ENCODE measurements around the gene TGM4.
A peak's percentile ranks its signal among the peaks of the same experiment; 100 is the strongest.
"Not testable (repeated sequence)": the region's sequence is repeated elsewhere in the genome, so short reads cannot be mapped to it uniquely, and the experiment has no call there.

TGM4 gene

DNA sequence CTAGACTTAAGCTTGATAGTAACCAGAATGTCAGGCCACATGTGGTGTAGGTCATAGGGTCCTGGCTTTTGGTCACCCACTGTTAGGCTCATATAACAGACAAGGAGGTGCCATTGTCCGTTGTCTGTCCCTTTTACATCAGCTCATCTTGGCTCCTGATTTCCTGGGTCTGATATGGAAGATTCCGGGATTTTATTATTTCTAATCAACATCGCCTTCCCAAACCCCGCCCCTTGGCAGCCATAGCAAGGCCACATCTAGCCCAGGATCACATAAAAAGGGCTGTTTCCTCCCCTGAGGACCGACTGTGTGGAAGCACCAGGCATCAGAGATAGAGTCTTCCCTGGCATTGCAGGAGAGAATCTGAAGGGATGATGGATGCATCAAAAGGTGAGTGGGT, at the start of gene TGM4:
Gene TGM4, plus strand, starts transcription at position 301 of the 400 bp plus-strand sequence. Its CDS starts 71 bp downstream, at position 372.
- no peak for DNase-seq

DNA sequence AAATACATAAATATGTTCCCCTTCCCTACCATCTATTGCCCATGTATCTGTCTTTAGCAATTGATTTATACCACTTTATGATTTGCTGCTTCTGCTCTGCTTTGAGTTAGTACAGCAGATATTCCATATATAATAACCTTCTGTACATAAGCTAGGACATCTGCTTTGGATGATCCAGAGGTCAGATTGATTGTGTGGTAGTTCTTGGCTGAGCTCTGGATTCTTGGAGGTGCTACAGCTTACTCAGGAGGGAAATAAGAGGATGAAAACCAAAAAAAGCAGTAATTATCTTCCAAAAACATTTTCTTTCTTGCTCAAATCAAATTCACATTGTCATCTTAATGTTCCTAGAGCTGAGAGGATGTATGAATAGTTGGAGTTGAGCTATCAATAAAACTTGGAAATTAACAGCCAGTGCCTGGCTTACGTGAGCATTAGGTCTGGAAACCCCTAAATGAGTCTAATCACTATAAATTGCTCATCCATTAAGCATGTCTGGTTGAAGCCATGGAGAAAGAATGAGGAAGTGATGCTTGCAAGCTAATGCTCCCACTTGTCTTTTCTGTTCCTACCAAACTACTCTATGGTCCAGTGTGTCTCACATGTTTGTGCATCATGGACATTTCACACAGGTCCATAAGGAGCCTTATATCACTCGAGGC, 49.0 kb upstream of the TGM4 start:
- no peak for DNase-seq

DNA sequence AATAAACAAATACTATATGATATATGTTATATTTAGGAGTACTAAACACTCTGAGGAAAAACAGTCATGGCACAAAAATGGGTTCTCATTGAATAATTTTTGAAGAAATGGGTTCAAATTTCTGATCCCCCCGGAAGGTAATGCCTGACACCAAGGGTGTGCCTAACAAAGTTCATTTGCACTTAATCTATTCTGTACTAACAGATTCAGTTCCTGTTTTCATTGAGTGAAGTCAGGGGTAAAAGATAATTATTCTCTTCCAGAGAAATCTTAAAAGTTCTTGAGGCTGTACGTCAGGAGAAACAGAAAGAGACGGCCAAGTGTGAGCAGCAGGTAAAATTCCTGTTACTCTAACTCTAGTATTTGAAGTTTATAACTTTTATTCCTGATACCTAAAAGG, 47.2 kb upstream of the TGM4 start:
- no peak for DNase-seq

DNA sequence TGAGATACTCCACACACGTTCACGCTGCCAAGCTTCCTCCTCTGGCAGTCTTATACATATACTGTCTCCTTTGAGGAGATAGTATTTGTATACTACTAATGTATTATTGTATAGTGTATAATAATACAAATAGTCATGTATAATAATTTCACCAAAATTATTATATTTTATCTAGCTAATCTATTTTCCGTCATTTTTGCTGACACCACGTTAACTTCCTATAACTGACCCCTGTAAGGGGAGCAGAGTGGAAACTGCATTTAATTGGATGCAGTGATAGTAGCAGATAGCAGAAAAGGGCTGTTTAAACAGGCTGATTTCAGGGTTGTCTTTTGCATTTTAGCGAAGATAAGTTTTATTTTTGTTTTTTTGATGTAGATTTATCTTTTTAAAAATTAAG, 43.2 kb upstream of the TGM4 start:
- DNase-seq = no peak

DNA sequence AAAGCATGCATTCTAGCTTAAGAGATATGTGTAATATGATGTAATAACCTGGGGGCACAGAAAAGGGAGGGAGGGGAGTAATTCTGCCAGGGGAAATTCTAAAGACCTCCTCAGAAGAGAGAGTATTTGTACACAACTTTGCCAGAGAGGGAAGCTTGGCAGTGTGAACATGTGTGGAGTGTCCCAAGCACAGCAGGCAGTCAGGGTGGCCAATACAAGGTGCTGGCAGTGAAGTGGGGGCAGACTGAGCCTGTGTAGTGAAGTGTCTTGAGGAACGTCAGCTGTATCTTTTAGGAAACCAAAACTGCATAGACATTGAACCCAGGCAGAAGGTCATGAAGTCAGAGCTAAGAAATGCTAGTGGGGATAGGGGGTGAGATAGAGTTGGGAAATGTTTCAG, 42.4 kb upstream of the TGM4 start:
- no peak for DNase-seq

DNA sequence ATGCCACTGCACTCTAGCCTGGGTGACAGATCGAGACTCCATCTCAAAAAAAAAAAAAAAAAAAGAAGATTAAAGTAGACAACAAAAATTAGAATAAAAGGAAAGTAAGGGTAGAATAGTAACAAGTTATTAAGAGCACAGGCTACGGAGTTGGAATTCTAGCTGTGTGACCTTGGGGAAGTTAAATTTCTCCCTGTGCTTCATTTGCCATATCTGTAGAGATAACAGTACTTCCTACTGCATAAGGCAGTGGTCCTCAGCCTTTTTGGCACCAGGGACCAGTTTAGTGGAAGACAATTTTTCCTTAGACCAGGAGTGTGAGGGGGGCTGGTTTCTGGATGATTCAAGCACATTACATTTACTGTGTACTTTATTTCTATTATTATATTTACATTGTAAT, 41.4 kb upstream of the TGM4 start:
- no peak for DNase-seq

DNA sequence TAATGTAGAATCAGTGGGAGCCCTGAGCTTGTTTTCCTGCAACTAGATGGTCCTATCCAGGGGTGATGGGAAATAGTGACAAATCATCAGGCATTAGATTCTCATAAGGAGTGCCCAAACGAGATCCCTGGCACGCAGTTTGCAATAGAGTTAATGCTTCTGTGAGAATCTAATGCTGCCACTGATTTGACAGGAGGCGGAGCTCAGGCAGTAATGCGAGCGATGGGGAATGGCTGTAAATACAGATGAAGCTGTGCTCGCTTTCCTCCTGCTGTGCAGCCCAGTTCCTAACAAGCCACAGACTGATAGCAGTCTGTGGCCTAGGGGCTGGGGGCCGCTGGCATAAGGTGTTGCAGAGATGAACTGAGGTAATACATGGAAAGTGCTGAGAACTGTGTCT, 41.0 kb upstream of the TGM4 start:
- no peak for DNase-seq

DNA sequence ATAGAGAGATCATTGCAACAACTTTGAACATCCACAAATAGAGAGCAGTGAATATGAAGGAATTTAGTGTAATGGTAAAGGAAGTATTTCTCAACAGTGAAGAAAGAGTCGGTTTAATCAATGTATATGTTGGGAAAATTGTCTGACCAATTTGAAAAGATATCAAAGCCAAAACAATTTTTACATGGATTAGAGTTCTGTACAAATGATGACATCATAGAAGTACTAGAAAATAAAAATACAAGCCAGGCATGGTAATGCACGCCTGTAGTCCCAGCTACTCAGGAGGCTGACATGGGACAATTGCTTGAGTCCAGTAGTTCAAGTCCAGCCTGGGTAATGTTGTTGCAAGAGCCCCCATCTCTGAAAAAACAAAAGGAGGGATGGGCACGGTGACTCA, 38.7 kb upstream of the TGM4 start:
- no peak for DNase-seq

DNA sequence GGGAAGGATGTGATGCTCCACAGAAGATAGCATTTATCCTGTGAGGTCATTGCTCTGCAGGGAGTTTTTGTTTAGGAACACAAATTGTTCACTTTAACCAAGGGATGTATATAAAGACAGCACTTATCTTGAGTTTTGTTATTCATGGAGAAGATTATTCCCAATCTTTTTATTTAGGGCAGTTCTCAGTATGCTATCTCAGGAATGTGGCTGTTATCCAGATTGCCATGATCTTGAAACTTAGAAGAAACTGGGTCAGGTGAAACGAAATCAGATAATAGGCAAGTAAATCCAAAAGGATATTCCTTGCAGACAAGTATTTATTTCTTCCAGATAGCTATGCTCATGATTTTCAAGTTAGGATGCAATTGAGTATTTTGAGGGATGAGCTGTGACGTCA, 32.0 kb upstream of the TGM4 start:
- DNase-seq = no peak

DNA sequence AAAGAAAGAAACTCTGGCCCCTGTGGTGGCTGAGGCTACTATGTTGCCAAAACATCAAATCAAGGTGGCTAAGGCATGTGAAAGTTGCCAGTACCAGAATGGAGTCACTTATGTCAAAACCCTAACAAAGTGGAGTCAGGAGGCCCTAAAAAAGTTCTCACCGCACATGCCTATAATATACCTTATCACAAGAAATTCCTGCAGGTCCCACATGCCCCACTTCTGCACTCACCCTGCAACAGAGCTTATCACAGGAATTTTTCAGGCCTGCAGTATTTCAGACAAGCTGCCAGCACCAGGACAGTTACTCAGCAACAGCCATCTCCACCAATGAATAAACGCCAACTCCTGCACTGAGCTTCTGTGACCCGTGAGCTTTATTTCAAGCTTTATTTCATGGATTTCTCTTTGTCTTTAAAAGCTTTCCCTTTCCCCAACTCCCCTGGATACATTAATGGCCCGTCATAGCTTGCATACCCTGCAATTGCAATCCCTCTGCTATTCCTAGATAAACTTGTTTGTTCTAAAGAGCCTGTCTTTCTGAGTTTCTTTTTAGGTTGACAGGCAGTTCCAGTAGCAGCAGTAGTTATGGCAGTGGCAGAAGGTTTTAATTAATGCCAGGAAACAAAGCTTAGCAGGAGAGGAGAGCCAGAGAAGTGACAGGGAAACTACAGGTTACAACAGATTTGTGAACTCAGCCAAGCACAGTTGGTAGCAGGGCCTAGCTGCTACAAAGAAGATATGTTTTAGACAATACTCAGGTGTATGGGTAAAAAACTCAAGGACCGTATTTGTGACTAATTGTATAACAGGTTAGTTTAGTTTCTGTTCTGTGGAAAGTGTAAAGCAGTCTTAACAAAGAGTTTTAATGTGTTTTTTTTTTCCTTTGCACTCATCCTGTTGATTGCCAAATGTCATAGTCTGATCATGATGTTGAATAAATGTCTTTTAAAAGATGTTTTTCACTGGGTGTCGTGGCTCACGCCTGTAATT, 28.6 kb upstream of the TGM4 start:
- no peak for DNase-seq

DNA sequence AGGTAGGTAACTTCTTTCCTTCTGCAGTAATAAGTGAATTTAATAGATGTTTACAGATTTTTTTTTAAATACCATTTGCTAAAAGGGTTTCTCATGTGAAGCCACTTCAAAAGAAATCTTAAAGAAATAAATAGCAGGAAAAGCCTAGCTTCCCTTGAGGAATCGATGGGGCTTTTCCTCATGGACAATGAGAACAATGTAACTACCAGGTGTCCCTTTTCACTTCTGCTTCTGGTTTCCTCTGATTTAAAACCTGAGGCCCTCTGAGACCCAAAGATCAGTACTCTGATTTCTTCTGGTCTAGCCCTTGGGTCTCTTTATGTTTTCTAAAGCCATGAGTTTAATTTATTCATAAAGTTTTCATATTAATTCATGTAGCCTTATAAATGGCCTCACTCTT, 25.8 kb upstream of the TGM4 start:
- no peak for DNase-seq

DNA sequence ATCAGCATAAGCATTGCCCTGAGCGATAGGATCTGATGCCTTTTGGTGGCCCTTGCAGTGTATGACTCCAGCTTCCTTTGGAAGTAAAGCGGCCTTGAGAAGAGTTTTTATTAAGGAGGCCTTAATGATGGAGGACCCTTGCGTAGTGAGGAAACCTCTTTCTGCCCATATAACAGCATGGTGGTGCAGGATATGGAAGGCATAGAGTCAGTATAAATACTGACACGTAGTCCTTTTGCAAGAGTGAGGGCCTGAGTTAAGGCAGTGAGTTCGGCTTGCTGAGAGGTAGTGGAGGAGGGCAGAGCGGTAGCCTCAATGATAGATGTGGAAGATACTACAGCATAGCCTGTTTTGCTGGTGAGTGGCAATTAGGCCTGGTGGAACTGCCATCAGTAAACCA, 17.7 kb upstream of the TGM4 start:
- DNase-seq = not testable (repeated sequence)

DNA sequence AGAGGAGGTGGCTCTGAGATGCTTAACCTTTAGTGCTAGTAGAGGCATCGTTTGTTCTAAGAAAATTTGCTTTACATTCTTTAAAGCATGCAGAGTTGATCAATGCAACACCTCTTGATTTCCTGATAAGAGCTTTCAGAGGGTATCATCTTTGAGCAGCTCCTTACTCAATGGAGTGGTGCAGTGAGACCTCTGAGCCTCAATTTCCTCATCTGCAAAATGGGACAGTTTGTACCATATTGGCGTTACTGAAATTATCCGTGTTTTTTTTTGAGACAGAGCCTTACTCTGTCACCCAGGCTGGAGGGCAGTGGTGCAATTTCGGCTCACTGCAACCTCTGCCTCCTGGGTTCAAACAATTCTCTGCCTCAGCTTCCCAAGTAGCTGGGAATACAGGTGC, 14.3 kb upstream of the TGM4 start:
- DNase-seq = no peak

DNA sequence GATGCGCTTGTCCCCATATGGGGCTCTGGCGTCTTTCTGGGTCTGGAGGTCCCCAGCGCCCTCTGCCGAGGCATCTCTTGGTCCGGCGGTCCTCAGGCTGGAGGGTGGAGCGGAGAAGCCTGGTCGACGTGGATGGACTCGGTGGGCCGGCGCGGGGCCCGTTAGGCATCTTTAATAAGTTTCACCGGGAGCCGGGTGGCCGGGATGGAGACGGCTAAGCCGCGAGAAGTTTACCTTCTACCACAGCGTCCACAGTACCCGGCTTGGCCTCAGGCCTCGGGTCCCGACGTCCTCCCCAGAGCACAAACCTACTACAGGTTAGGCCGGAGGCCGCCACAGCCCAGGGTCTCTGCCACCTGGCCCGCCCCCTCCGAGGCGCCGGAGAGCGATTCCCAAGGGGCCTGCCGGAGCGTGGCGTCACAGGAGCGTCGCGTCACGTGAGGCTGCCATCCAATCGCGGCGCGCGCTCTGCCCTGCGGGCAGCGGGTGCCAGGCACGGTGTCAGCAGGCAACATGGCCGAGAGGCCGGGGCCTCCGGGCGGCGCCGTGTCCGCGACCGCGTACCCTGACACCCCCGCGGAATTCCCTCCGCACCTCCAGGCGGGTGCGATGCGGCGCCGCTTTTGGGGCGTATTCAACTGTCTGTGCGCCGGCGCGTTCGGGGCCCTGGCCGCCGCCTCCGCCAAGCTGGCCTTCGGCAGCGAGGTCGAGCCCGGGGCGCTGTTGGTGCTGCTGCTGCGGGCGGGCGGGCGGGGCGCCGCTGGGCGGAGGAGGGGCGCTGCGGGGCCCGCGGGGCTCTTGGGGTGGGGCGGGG, 12.8 kb upstream of the TGM4 start, which contains the start of gene TMEM42:
Gene TMEM42, plus strand, starts transcription at position 501 of the 814 bp plus-strand sequence. Its CDS starts 13 bp downstream, at position 514.
- peak; percentile 93 for DNase-seq

DNA sequence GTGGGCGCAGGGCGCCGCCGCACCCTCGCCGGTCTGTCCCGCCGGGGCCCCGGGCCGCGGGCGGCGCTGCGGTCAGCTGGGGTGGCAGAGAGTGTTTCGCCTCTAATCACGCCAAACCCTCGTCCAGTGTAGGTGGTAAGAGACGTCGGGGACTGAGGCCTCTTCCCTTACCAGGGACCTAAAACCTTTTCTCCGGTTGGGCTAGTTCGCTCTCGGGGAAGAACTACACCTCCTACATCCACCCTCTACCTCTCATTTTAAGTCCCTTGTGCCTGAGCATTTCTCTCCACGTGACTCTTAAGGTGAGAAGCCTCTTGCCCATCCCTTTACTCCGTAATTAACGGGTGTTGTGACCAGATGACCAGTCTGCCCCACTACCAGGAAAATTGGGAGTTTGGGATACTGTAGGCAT, 12.2 kb upstream of the TGM4 start:
- DNase-seq = no peak

DNA sequence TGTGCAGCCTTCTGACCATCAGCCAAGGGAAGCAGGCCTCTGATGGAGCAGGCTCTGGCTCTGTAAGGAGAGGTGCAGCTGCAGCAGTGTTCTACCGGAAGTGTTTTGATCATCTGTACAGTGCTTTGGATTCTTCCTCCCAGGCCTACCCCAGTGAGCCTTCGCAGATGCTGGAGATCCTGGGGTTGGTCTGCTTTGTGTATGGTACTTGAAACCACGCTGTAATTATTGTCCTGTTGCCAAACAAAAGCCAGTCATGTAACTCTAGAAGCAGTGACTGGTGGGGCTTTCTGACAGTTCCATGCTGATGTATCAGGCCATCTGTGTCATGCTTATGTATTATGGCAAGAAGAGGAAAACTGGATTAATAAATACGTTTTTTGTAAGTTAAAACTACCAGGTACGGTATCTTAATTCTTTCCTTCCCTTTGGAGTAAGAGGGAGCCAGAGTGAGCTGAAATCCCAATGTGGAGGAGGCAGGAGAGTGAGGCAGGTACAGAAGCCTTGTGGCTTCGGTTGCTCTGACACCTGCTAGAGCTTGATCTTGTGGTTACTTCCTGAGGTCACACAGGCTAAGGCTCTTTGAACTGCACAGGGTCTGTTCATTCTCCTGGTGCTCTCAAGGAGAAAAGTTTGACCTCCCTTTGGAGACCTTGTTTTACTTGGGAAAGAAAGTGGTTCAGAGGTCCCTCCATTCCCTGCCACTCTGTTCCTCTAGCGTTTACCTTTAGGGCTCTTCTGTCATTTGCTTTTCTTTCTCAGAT, 9.0 kb upstream of the TGM4 start:
- no peak for DNase-seq

DNA sequence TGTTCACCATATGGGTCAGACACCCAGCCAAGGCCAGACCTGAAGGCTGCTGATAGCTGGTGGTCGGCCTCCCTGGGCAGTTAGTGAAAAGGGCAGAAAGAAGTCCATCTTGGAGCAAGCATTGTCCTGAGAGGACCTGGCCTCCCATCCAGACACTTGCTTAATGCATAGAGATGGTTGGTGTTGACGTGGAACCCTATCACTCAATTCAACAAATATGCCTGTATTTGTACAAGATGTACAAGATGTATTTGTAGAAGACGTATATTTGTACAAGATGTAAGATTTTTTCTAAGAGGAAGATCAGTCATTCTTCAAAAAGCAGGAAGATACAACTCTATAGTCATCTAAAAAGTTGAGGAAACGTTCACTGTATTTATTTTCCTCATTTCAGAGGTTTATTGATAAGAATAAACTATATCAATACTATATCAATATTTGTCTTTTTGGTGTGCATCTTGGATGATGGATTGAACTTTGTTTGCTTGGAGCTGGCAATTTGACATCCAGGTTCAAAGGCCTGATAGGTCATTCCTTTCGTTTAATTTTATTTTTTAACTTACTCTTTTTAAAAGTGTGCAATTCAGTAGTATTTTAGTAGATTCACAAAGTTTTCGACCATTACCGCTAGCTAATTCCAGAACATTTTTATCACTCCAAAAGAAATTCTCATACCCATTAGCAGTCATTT, 6.8 kb upstream of the TGM4 start:
- DNase-seq = no peak

DNA sequence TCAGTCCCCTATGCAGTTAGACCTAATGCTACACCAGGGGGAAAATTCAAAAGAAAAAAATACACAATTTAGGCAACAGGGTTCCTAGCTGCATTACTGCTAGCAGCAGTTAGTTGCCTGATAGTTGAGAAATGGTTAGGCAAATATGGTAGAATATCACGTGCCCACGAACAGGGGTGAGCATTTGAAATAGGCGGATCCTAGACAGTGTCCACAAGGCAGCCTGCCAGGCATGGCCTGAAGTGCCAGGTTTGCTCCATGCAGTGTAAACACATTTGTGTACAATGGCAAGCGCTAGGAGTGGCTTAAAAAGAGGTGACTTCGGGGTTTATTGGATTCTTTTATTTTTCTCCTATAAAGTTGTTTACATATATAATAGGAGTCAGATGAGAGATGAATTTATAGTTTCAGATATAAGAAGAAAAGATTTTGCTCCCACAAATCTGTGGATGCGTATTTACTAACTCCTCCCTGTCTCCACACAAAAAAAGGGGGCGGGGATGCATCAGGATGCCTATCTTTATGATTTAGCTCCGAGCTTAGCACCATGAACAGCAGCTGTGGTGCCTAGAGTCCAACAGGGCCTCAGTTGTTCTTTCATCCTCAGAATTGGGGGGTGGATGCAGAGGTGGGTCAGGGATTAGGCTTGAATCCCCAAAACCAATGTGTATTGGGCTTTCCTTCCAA, 3.9 kb upstream of the TGM4 start:
- no peak for DNase-seq

DNA sequence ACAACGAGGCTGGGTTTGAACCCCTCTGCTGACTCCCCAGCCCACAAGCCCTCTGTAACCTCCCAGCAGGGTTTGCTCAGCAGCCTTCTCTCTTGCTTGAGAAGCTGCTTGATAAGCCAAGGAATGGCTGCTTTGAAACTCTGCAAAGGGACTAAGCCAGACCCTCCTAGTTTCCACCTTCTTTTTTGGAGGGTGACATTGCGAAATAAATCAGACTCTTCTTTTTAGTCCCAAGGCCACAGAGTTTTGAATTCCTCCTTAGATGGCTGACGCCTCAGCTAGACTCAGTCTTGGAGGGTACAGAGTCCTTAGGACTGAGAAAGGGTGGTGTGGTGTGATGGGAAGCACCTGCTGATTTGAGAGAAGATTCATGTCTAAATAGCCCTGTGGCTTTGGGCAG, 1.2 kb downstream of the TGM4 start:
- no peak for DNase-seq

DNA sequence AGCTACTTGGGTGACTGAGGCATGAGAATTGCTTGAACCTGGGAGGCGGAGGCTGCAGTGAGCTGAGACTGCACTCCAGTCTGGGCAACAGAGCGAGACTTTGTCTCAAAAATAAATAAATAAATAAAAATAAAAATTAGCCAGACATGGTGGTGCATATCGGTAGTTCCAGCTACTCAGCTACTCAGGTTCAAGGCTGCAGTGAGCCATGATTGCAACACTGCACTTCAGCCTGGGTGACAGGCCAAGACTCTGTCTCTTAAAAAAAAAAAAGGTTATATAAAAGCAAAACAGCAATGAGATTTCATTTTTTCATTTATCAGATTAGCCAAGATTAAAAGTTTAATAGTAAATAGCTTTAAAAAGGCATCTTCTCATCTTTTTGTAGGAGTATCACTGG, 2.9 kb downstream of the TGM4 start:
- DNase-seq = no peak

DNA sequence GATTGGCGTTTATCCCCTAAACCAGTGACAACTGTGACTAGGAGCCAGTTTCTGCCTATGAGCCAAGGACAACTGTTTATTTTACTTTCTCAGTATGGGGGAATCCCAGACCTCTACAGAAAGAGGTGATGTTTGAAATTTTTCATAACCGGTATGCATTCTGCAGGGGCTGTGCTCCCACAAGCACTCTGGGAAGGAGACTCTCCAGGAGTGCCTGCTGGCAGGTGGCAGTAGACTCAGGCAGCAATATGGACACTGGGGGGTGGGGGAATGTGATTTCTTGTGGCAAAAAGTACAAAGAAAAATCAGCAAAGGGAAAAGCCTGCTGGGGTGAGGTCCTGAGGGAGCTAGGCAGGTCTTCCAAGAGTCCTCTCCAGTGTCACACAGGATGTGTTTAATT, 5.9 kb downstream of the TGM4 start:
- DNase-seq = no peak

Measured in NCI-H2171 (cell line).